Limb (tissue), 2 donors: ENCODE data around the gene SLC6A3.
"Not testable (repeated sequence)": the region's sequence is repeated elsewhere in the genome, so short reads cannot be mapped to it uniquely, and the experiment has no call there.

ENCODE experiments used
- DNase-seq, 2 donors: peaks; one replicate each; pipeline ENCODE4 v3.0.0-alpha.2; 2016; ENCODE audit errors: extremely low spot score in 2 of 2

The SLC6A3 gene

DNA sequence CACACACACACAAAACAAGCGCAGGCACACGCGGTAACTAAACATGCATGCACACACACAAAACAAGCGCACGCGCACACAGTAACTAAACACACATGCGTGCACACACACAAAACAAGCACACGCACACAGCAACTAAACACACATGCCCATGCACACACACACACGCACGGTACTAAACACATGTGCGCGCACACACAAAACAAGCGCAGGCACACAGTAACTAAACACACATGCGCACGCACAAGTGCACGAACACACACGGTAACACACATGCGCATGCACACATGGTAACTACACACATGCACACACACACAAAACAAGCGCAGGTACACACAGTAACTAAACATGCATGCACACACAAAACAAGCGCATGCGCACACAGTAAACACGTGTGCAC lies 19.9 kb upstream of the SLC6A3 start:
- DNase-seq = no peak

DNA sequence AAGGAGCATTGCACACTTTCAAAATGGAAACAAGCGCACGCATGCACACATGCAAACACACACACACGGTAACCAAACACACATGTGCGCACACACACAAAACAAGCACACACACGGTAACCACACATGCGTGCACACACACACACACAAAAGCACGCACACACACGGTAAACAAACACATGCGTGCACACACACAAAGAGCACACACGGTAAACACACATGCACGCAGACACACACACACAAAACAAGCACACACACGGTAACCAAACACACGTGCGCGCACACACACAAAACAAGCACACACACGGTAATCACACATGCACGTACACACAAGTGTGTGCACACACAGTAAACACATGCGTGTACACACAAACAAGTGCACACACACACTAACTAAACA lies 19.3 kb upstream of the SLC6A3 start:
- DNase-seq = no peak

DNA sequence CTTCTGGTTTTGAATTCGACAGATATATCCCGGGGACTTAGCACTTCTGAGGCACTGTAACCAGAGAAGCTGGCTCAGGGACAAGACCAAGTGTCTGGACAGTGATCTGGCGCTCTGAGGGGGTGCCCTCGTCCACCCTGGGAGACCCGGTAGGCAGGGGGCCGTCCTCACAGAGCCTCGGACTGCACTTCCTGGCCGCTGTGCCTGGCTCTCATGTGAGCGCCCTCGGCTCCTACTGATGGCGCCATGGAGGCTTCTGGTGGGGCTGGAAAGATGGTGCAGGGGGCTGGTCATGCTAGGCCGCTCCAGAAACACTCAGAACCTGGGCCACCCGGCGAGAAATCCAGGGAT lies 18.8 kb upstream of the SLC6A3 start:
- no peak for DNase-seq

DNA sequence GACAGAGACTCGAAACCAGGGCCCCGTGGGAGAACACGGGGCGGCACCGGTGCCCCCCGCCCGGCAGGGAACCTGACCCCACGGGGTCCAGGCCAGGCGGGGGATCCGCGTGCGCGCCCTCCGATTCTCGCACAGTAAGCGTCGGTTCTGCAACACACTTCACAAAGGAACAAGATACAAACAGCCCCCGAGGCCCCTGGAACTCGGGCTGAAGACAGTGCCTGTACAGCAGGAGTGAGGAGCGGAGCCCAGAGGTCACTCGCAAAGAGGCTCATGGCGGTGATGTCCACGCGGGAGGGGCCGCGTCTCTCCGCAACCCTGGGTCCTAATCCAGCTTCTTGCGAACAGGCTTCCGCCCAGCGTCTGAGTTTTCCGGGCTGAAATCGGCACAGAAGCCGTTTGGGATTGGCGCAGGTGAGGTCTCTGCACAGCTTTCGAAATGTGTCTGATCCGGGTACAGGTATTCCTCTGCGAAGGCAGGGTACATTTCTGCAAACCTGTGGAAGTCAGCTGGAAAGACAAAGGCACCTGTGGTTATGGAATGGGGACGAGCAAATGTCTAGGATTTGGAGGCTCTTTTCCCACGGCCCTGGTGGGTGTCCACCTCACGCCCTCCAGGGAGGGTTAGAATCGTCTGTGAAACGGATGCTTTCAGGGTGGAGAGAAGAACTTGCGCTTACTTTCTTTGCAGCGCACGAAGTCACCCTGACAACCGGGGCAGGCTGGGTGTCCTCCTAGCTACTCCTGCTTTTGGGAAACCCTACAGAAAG lies 18.3 kb upstream of the SLC6A3 start:
- DNase-seq = no peak

DNA sequence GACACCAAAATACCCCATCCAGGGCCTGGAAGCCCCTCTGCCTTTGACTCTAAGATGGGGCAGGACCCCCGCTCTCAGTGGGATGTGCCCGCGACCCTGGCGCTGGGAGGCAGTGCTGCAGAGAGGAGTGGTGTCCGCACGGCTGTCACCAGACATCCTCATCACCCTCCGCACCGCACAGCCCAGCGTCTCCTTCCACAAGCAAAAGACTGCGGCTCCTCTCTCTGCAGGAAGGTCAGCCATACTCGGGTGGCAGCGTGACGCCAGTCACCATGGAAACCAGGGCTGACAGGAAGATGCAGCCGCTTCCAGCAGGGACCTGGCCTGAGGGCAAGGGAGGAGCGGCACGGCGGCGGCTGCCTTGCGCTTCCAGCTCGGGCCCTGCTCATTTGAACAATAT lies 17.1 kb upstream of the SLC6A3 start:
- no peak for DNase-seq

DNA sequence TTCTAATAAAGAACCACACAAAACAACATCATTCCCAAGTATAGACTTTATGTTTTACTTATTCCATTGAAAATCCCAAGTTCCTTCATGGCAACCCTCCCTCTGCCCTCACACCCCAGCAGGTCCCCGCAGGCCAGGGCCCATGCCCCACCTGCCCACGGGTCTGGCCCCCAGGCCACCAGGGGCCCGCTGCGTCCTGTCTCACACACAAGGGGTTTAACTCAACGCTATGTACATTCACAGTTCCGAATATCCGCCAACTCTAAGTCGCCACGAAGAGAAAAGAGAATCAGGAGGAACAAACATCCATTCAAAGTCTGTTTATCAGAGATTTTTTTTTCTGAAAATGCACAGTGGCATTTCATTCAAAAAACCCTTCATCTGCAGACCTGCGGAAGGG lies 16.2 kb upstream of the SLC6A3 start:
- no peak for DNase-seq

DNA sequence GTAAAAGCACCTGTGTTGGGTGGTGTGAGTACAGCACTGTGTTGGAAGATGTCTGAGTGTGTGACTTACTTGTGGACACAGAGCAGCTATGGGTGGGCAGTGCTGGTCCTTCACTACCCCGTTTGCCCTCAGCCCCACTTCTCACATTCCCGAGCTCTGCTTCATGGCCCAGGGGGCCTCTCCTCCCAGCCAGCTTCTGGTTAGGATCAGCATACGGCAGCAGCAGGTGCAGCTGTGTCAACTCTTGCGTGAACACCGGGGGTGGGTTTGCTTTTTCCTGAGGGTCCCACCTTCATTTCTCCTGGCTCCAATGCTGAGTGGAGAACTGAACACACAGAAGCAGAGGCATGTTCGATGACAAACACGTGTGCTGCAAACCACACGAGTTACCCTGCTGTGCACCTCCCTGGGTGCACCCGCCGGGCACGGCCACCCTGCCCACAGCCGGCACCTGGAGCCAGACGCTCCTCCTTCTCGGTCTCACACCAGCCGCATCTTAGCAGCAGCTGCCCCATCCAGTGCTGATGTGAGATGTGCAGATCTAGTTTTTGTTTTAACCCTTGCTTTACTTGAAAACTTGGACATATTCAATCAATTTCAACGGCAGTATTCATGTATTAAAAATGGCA lies 14.9 kb upstream of the SLC6A3 start:
- no peak for DNase-seq

DNA sequence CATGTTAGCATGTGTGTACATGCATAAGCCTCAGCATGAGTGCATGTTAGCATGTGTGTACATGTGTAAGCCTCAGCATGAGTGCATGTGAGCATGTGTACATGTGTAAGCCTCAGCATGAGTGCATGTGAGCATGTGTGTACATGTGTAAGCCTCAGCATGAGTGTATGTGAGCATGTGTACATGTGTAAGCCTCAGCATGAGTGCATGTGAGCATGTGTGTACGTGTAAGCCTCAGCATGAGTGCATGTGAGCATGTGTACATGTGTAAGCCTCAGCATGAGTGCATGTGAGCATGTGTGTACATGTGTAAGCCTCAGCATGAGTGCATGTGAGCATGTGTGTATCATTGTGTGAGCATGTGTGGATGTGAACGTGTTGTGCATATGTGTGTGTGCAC lies 14.2 kb upstream of the SLC6A3 start:
- DNase-seq = not testable (repeated sequence)

DNA sequence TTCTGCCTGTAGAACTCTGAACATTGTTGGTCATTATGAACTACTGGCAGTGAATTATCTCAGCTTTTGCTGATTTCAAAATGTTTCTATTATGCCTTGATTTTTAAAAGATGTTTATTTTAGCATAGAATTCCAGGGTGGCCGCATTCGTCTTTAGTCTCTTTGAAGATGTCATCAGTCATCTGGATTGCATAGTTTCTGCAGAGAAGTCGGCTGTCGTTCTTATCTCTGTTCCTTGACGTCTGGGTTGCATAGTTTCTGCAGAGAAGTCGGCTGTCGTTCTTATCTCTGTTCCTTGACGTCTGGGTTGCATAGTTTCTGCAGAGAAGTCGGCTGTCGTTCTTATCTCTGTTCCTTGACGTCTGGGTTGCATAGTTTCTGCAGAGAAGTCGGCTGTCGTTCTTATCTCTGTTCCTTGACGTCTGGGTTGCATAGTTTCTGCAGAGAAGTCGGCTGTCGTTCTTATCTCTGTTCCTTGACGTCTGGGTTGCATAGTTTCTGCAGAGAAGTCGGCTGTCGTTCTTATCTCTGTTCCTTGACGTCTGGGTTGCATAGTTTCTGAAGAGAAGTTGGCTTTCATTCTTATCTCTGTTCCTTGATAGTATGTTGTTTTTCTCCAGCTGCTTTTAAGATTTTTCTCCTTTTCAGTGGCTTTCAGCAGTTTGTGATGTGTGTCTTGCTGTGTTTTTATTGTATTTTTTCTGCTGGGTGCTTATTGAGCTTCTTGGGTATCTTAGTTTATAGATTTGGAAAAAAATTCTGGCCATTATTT lies 11.1 kb upstream of the SLC6A3 start:
- not testable (repeated sequence) for DNase-seq

DNA sequence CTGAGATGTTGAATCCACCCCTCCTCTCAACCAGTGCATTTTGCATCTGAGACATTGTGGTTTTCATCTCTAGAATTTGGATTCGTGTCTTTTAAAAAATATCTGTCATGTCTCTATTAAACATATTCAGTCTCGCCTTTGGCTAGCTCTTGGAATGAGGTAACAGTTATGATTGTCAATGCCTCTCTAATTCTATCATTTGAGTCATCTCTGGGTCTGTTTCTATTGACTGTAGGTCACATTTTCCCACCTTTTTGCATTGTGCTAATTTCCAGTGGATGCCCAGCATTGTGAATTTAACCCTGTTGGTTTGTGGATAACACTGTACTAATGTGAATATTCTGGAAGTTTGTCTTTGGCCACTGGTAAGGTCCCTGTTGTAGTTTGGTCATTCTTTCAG lies 8.4 kb upstream of the SLC6A3 start:
- no peak for DNase-seq

DNA sequence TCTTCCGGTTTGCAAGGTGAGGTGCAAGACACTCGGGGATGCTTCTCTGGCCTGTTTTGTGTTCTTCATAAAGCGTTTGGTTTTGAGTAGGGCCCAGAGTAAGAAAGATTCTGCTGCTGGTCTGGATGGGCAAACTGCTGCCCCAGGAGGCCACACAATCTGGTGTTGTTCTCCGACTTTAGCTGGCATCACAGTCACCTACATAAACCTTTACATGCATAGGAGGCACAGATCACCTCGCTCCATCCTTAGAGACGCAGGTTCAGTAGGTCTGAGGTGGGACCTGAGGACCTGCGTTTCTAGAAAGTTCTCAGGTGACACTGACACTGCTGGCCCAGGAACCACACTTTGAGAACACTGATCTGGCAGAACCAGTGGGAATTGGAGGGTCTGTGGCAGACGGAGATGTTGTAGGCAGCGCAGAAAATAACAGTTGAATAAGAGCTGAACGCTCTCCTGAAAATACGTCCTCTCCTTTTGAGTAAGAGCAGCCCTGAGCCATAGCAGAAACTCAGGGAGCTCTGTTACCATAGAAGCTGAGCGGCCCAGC lies 3.9 kb upstream of the SLC6A3 start:
- no peak for DNase-seq

DNA sequence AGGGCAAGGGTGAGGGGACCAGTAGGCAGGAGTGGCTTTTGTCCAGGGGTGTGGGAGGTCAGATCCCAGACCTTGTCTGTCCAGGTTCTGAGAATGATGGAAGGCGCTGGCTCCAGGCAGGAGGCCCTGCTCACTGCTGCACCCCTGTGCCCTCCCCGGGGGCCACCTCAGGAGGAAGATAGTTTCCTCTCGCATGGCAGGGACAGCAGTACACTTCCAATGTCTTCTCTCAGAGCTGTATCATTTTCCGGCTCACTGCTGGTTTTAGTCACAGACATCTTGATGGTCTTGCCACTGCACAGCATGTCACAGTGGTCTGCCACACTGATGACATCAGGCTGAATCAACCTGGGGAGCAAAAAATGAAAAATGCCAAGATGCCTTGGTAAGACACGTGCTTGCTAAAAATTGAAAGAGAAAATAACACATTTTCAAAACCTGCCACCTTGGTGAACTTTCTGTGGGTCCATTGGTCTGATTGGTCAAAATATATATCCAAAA lies 3.3 kb upstream of the SLC6A3 start:
- no peak for DNase-seq

DNA sequence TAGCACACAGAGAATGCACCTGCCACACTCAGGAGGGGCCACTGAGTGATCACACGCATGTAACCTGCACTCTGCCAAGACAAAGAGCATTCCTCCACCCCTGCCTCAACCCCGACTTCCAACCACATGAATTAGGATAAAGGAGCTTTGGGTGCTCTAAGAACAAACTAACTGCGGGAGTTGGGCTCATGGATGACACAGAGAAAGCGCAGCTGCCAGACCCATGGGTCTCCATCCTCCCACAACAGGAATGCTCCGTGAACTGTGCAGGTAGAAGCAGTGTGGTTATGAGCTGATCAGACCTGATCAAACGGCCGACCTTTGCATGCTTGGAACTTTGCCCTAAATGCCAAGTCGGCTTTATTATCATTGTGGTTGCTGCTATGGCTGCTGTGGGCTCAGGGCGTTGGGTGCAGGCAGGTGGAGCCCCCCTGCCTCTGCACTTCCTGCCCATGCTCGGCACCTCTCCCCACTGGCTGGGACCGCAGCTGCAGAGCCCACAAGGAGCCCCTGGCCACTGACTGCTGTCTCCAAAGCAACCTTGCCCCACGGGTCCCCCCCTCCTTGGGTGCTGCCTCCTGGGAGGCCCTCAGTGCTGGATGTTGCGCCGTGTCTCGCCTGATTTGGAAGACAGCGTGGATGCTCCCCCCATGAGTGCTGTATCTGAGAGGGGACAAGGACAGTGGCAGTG lies 2.6 kb upstream of the SLC6A3 start:
- no peak for DNase-seq

DNA sequence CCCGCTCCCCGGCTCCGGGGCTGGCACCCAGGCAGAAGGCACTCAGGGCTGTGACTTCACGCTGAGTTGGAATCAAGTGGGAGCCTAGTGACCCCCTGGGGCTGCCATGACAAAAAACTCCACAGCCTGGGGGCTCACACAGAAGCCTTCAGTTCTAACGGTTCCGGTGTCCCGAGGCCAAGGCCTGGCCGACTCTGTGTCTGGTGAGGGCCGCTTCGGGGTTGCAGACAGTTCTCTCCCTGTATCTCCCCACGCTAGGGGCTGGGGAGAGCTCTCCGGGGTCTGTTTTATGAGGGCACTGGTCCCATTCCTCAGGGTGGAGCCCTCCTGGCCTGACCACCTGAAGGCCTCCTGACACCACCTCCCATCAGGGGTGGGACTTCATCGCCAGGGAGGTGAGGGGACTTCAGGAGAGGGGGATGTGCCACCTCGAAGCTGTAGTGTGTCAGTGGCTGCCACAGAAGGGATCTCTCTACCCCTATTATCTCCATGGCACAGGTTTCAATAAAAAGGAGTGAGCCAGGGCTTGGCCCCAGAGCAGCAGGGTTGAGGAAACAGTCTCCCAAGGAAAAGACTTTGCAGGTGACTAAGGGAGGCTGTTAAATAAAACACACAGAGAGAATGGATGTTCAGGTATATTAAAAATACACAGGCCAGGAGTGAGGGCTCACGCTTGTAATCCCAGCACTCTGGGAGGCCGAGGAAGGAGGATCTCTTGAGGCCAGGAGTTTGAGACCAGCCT lies 1.5 kb upstream of the SLC6A3 start:
- no peak for DNase-seq

DNA sequence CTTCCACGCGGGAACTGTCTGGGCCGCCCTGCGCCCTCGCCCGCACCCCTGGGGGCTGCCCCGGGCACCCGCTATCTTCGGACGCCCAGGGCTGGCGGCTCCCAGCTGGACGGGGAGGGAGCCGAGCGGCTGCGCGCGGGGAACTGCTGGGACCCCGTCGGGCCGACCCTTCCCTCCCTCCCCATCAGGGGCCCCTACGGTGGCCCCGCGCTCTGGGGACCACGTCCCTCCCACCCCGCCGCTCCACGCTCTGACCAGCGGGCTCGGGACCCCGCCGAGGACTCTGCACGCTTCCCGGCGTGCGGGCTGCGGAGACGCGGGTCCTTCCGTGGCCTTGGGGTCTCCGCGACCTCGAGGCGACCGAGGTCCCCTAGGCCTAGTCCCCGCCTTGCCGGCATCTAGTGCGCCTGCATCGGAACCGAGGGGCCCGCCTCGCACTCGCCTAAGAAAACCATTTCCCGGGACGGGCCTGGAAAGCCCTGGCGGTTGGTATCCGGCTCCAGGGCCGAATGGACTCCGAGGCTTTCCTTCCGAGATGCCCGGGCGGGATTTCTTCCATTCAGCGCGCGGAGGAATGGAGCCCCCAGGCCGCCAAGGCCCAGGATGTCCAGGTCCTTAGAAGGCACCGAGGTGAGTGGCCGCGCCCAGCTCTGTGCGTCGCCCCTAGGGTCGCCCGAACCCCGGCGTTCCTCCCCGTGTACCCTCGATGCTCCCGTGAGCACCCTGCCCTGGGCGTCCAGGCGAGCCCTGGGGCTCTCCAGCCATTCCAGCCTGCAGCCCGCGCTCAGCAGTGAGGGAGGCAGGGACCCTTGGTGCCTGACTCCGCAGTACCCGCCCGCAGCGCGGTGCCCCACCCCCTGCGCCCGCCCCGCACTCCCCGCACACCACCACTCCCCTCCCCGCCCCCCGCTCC lies 705 bp upstream of the SLC6A3 start:
- DNase-seq = no peak

DNA sequence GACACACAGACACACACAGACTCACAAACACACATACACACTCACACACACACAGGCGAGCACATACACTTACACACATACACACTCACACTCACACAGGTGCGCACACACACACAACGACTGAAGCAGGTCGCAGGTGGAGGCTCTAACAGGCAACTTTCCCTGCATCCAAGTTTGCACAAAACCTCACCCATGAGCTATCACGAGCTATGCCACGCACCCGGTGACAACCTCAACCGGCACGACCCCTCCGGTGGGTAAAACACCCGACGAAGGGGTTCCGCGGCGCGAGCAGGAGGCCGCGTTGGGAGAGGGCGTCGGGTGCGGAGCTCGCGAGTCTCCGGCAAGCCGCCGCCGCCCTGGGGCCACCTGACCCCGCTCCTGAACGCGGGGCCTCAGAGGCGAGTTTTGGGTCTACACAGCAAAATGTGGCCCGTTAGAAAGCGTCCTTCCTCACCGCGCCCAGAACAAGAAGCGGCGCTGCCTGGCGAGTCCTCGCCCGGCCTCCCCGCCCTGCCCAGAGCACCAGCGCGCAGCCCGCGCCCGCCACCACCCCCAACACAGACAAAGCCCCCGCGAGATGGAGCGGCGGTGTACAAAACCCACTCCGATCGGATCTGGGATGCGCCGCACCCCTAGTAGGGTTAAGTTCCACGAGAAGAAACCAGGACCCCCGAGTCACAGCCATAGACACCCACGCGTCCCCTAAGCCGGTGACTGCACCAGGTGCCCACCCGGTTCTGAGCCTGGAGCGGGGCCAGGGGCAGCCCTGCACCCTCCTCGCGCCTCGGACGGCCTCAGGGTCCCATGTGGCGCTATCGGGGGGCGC lies 665 bp downstream of the SLC6A3 start:
- no peak for DNase-seq

DNA sequence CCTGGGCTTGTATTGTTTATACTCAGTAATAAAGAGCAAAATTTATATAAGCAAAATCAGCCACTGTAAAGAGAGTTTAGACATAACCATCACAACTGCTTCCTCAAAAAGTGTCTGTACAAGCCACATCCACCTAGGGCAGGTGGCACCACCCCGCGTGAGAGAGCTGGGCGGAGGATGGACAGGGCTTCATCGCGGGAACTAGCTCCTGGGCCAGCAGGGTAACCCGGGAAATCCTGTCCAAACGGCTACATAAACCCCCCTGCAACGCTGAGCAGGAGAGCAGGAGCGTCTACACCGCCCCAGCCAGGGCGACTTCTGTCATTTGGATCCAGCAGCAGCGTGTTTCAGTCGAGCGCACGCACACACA lies 1.3 kb downstream of the SLC6A3 start:
- DNase-seq = no peak

DNA sequence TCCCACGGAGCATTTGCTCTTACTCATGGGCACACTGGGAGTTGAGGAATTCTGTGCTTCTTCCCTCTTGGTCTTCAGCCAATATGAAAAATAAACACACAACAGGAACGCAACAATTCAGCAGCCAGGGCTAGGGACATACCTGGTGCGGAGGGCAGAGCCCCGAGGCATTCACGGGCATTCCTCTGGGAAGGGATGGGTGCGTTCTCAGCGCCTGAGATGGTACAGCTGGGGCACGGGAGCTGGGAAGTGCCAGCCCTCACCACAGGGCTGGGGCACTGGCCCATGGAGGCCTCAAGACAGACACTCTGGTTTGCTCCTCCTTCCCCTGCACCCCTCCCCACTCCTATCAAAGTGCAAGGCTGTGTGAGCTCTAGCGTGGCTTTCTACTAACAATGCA lies 2.1 kb downstream of the SLC6A3 start:
- no peak for DNase-seq
